Subcutaneous adipose tissue (tissue), 4 donors: ENCODE measurements around the gene EDC4. TPM values are rescaled to one million over a fixed set of nuclear protein-coding genes. Genes with fewer than 3 reads are reported as not detected.

Experiments used
- CTCF ChIP-seq: fragments of 450-650 bp; IDR thresholded peaks from one replicate; pipeline ENCODE4 v1.5.1; 2016; ENCODE audit warnings: low read depth, mild to moderate bottlenecking, control low read depth, antibody characterized with exemption, moderate library complexity
- total RNA-seq, 4 donors: library from RNA; depleted of rRNA; stranded (reverse); fragments of >200 nt; gene quantifications; one replicate each; pipeline ENCODE4 v1.1.0, GENCODE V29; 2016

Gene EDC4
- total RNA-seq, 4 donors from 2014 or later, result 21.0 to 47.5 (median 28.3) TPM

- TF ChIP-seq CTCF, result no peak
Observed at GRCh38 chr16:67864594-67864993, 8.3 kb upstream of the EDC4 start.

GRCh38 chr16:67865318-67865717 lies 7.5 kb upstream of the EDC4 start:
- no peak for TF ChIP-seq CTCF

- no peak for TF ChIP-seq CTCF
Observed at GRCh38 chr16:67868290-67868689, 4.6 kb upstream of the EDC4 start.

- TF ChIP-seq CTCF, result no peak
Observed at GRCh38 chr16:67869653-67870052, 3.2 kb upstream of the EDC4 start.

GRCh38 chr16:67871256-67871655 lies 1.6 kb upstream of the EDC4 start:
- TF ChIP-seq CTCF, result no peak

GRCh38 chr16:67872131-67872630 lies 671 bp upstream of the EDC4 start:
- no peak for TF ChIP-seq CTCF

- no peak for TF ChIP-seq CTCF
Observed at GRCh38 chr16:67873435-67874370, 851 bp downstream of the EDC4 start.
